GM18861 (cell line): ENCODE results near the gene LRMDA.

Source experiments
- ATAC-seq: cut with Tn5 transposase; IDR thresholded peaks from one replicate; pipeline ENCODE4 v1.9.1; 2021; ENCODE audit not compliant: unreplicated experiment

The LRMDA gene

GRCh38 chr10:75654772-75655171 is 223.3 kb downstream of the LRMDA start:
- no peak for ATAC-seq

GRCh38 chr10:75655791-75656451 is 224.5 kb downstream of the LRMDA start:
- no peak for ATAC-seq

- no peak for ATAC-seq
Observed at GRCh38 chr10:75657351-75657750, 225.9 kb downstream of the LRMDA start.

DNA sequence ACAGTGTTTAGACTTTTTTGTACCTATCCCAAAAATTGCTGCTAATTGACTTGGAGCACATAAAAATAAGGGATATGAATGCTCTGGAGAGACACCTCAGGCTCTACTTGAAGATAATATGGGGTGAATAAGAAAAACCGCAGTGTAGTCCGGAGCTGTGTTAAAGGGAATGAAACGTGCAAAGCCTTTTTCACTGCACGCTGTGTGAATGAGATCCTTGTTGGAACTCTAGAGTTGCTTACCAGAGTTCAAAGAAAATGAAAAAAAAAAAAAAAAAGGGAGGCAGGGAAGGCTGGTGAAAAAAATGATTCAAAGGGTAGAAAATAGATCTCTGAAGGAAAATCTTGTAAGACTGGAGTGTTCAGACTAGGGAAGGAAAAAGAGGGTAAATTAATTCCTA is 226.6 kb downstream of the LRMDA start:
- ATAC-seq, result no peak

- ATAC-seq, result no peak
Observed at GRCh38 chr10:75658496-75658895, 227.1 kb downstream of the LRMDA start.

GRCh38 chr10:75658915-75659314 is 227.5 kb downstream of the LRMDA start:
- ATAC-seq, result no peak

GRCh38 chr10:75660823-75661222 is 229.4 kb downstream of the LRMDA start:
- no peak for ATAC-seq

DNA sequence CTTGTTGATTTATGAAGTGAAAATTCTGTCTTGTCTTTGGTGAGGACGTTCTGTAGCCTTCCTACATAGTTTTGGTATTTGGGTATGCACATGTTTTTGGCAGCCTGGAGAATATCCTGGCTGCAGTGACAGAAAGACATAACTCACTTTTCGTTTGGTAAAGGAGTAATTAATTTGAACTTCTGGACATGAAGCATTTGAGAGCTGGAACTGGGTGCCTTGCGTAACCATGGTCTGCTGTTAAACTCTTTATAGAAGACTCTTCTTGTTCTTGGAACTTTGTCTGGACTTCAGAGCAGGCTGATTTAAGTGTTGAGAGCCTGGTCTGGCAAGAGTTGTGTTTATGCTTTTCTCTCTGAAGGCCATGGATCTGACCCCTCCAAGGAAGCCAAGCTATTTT is 231.3 kb downstream of the LRMDA start:
- no peak for ATAC-seq

GRCh38 chr10:75663947-75664664 is 232.7 kb downstream of the LRMDA start:
- no peak for ATAC-seq

GRCh38 chr10:75664968-75665367 is 233.5 kb downstream of the LRMDA start:
- ATAC-seq, result no peak

DNA sequence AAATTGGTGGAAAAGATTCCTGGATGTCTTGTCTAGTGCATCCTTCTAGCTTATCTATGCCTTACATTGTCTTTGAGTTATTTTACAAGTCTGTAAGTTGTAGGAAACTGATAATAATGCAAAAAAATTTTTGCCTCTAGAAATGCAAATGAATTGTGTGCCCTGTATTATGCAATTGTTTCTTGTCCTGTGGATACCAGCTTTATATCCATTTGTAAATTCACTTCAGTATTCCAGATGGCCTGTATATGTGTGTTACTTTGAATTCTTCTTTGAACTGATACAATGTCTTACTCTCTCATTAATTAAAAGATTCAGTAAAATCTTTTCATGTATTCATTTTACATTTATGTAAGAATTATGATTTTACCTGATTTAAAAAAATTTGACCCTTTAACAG is 234.3 kb downstream of the LRMDA start:
- no peak for ATAC-seq

GRCh38 chr10:75672111-75672671 is 240.8 kb downstream of the LRMDA start:
- ATAC-seq, result no peak

DNA sequence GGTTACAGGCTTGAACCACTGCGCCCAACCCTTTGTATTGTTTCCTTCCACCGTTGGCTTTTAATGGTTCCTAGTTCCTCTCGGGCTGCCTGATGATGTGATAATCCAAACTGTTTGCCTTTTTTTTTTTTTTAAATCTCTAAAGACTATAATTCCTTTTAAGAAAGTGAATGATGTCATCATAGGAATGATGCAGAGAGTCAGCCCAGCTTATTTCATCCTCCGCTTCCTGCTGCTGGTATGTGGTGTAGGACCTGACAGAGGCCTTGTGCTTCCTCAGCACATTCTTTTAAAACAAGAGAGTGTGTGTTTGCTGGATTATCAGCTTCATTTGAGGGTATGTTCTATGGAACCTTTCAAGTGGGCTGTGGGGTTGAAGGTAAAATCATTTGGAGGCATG is 241.4 kb downstream of the LRMDA start:
- ATAC-seq, result no peak

- ATAC-seq, result no peak
Observed at GRCh38 chr10:75677541-75677940, 246.1 kb downstream of the LRMDA start.

DNA sequence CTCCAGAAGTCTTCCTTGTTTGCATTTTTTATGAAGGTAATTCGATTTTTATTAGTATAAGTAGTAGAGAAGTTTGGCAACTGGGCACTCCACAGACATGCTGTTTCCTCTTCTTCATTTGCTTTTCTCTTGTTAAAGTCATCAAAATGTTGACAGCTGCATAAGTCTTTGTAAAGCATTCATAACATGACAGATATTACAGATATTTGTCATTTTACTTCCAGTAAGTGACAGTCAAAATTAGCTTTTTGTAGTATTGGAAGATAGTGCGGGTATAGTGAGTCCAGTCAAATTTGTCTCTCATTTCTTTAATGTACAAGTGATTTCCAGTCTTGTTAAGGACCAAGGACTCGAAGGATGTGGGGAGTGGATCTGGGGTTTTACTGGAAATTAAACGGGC is 247.1 kb downstream of the LRMDA start:
- ATAC-seq, result no peak

- ATAC-seq, result no peak
Observed at GRCh38 chr10:75679536-75679935, 248.1 kb downstream of the LRMDA start.

- ATAC-seq, result no peak
Observed at GRCh38 chr10:75681334-75681733, 249.9 kb downstream of the LRMDA start.

GRCh38 chr10:75682649-75683557 is 251.5 kb downstream of the LRMDA start:
- ATAC-seq, result no peak

DNA sequence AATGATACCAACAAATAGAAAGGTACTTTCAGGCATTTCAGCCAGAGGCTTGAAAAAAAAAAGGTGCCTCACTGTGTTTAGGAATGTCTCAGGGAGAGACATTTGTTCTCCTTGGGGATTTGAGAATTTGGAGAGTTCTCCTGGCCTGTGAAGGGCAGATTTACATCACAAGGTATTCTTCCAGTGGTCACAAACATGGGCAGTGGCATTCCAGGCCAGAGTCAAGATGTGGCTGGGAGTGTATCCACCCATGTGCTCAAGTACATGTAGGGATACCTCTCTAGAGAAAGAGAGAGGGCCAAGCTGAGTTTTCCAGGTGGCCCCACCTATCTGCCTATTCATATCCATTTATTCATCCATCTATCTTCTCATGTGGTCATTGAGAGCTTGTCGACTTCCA is 253.8 kb downstream of the LRMDA start:
- ATAC-seq, result no peak

- ATAC-seq, result no peak
Observed at GRCh38 chr10:75688506-75689300, 257.3 kb downstream of the LRMDA start.

GRCh38 chr10:75693489-75693888 is 262.1 kb downstream of the LRMDA start:
- no peak for ATAC-seq
